GM19035 (cell line): ENCODE data around the gene KDELR3.

Experiments
- ATAC-seq: cut with Tn5 transposase; IDR thresholded peaks from one replicate; pipeline ENCODE4 v1.9.1; 2021; ENCODE audit not compliant: unreplicated experiment

Gene KDELR3

DNA sequence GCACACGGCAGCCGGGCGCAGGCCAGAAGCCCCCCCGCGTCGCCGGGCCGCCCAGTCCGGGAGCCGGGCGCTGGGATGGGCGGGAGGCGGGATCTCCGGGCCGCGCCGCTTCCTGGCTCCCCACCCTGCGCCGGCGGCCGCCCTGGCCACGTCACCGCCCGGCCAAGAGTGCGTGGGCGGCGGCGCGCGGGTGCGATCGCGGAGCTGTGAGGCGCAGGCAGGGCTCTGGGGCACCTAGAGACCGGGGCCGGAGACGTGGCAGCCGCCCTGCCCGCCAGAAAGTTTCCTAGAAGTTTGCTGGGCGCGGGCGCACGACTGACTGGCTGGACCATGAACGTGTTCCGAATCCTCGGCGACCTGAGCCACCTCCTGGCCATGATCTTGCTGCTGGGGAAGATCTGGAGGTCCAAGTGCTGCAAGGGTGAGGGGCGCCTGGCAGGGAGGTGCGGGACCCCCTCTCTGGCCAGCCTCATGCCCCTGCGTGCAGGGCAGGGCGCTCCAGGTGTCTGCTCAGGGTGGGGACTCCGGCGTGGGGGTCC is at the start of gene KDELR3:
Gene KDELR3 (plus strand): TSS at position 193 of the 539 bp plus-strand sequence. CDS start 138 bp downstream, at position 331.
- ATAC-seq: no peak

DNA sequence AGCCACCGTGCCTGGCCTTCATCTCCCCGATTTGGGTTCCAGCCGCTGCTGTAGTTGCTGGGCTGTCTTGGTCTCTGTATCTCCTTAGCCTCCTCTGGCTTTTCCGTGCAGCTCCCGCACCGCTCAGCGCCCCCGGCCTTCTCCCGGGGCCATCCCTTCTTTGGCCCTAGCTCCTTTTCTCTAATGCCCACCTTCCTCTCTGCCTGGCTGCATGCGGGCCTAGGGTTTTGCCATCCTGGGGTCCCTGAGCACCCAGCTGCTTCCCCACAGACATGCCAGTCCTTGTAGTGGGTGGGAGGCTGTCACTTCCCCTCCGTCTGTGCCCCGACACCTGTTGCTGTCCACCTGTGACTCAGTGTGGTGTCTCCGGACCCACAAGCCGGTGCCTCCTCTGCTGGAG is 49.3 kb upstream of the KDELR3 start:
- no peak for ATAC-seq

DNA sequence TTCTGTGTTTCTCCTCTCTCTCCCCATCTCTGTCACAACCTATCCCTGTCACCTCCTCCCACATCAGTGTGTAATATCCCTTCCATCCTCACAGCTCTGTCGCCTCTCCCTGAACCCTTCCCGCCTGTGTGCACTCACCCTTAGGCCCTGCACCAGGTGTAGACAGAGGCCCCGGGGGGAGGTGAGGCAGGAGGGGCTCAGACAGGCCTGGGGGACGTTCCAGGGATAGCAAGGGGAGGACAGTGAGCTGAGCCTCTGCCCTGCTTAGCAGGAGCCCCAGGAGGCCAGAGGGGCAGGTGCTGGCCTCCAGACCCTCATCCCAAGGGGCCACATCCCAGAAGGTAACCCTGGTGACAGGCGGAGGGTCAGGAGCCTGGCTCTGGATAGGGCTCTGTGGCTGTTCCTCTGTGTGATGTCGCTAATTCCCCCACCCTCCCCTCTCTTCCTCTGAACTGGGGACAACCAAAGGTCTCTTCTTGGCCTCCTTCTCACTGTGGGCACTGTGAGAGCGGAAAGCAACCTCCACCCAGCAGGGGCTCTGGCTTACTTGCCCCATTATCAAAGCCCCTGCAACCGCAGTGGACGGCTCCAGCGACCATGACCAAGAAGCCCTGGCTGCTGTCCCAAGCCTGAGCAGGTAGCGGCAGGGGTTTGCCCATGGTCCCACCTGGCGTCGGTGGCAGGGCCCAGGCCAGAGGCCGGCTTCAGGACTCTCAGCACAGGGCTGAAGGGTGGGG is 48.6 kb upstream of the KDELR3 start:
- no peak for ATAC-seq

DNA sequence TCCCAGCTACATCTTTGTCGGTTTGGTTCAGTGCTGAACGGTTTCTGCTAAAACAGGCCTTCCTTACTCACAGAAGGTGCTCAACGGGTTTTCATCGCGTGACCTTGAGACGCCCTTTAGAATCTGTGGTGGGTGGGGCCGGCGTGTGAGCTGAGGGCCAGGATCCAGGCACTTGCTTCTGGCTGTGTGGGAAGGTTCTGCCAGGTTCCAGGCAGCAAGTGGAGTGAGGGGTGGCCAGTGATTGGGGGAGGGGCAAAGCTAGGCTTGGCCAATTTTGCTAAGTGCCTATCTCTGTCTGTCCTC is 48.1 kb upstream of the KDELR3 start:
- ATAC-seq: no peak

DNA sequence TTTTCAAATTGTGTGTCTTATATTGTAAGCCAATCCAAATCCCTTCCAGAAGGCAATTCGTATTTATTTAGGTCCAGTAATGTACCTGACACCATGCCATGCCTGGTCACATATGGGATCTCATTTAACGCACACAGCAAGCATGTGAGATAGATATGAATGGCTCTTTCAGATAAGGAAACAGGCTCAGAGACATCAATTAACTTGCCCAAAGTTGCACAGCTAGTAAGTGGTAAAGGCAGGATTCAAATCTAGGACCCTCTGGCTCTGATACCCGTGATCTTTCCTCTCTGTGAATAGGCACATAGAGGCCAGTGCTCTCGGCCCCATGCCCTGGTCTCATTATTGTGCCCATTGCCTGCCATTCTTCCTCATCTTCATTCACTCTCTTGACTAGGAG is 47.2 kb upstream of the KDELR3 start:
- no peak for ATAC-seq

DNA sequence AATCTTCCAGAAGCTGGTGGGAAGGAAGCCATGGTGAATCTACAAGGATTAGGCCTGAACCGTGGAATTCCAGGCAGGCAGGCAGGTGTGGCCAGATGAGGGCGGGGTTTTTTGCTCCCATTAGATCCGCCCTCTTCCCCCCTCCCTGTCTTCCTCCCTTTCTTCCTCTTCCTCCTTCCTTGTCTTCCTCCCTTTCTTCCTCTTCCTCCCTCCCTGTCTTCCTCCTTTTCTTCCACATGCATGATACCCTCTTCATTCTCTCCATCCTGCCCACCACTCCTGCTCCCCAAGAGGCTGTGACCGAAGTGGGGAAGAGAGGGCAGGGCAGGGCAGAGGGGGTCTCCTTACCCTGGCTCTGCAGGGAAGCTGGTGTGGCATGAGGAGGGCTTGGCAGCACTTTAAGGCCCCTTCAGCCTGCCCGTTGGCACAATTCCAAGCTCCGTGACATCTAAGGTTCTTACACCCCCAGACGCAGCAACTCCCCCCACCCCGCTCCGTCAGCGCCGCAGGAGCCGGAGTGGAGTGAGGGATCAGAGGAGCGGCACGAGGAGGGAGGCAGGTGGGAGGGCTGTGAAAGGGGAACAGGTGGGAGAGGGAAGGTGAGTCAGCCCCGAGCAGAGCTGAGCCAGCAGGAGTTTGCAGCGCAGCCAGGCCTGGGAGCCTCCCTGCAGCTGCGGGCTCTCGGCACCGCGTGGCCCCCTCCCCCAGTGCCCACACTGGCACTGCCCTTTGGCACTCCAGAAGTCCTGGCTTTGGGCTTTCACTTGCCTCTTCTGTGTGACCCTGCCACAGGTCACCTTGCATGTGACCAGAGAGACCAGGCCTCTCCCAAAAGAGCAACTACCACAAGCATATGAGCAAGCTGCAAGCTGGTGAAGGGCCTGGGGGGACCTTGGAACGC is 45.0 kb upstream of the KDELR3 start:
- no peak for ATAC-seq

DNA sequence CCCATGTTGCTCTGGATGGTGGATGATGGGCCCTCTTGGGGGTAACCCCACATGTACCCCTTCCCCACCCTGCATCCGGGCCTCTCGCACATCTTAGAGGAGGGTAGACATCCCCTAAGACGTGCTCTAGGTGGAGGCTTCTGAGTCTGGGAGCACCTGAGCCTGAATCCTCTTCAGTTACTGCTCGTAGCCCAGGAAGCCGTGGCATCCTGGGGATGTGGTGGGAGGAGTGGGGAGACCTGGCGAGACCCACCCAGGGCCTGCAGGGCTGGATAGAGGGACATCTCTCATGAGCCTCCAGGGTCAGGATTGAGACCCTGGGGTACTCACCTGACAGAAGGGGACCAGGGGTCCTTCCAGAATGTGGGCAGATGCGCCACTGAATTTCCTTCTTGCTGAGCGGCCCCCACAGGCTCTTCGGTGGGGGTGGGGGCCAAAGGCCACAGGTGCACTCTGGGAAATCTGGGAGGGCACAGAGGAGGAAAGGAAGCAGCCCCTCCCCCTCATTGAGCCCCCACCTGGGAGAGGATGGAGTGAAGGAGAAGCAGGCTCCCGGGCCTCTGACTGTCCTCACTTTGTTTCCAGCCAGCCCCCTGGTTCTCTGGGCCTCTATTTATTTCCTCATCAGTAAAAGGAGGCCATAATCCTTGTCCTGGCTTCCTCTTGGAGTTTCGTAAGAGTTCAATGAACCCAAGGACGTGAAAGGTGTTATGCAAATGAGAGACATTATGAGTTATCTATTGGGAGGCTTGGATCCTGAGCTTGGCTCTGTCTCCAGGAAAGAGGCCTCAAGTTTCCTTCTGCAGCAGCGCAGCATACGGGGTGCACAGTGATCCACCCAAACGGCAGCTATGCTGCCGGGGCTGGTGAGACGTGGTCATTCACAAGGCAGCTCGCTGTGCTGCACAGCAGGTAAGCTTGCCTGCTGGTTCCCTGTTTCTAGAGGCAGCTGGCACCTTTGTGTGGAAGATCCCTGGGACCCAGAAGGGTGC is 44.1 kb upstream of the KDELR3 start:
- ATAC-seq: no peak

DNA sequence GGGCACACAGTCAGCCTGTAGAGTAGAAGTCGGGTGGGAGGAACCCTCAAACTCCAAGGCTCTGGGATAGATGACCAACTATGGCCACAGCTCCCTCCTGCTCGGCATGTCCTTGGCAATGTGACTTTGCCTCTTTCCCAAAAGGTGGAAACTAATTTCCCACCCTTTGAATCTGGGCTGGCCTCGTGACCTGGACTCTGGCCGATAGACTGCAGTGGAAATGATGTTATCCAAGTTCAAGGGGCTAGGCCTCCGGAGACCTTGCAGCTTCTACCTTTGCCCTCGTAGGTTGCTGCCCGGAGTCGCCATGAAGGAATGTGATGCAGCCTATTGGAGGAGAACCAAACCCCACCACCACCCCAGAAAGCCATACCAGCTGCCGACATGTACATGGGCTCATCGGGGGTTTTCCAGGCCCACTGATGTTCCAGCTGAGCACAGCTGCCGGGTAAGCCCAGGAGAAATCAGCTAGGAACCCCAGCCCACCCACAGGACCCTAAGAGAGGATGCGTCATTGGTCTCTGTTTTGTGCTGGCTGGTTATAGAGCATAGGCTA is 43.3 kb upstream of the KDELR3 start:
- no peak for ATAC-seq

DNA sequence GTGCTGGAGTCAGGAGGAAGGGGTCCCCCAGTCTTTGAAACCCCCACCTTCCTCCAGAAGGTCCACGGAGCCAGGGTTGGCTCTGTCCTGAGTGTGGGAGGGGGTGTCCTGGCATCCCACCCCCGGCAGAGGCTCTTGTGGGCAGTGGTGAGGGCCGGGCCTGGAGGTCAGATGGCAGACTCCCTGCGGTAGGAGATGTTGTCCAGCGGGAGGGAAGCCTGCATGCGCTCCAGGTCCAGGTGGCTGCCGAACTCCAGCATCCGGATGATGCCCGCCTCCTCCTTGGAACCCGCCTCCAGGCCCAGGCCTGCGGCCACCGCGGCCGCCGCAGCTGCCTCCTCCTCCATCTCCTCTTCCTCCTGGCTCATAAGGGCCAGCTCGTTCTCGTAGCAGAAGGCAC is 41.3 kb upstream of the KDELR3 start:
- no peak for ATAC-seq

DNA sequence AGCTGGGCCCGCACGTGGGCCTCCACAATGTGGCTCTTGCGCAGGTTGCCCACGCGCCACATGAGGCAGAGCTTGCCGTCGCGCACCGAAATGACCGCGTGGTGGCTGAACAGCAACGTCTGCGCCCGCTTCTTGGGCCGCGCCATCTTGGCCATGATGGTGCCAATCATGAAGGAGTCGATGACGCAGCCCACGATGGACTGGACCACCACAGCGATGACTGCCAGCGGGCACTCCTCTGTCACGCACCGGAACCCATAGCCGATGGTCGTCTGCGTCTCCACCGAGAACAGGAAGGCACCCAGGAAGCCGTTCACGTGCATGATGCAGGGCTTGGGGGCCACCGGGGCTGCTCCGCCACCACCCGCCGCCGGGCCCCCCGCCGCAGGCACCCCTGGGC is 40.4 kb upstream of the KDELR3 start:
- no peak for ATAC-seq

DNA sequence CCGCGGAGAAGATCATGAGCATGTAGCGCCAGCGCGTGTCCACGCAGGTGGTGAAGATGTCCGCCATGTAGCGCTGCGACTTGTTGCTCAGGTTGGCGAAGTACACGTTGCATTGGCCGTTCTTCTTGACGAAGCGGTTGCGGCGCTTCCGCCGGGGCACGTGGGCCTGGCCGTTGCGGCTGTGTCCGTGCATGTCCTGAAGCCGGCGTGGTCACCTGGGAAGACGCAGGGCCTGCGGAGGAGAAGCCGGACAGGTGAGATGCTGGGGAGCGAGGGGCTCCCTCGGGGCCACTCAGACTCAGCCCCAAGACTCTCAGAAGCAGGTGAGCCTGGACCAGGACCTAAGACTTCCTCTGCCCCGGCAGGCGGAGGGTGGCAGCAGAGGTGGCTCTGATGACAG is 40.0 kb upstream of the KDELR3 start:
- no peak for ATAC-seq

DNA sequence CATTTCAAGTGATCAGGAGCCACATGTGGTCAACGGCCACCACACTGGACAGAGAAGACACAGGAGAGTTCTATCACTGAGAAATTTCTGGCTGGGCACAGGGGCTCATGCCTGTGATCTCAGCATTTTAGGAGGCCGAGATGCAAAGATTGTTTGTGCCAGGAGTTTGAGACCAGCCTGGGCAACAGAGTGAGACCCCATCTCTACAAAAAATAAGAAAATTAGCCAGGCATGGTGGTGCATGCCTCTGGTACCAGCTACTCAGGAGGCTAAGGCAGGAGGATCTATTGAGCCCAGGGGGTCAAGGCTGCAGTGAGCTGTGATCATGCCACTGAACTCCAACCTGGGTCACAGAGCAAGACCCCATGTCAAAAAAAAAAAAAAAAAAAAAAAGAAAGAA is 39.2 kb upstream of the KDELR3 start:
- ATAC-seq: no peak

DNA sequence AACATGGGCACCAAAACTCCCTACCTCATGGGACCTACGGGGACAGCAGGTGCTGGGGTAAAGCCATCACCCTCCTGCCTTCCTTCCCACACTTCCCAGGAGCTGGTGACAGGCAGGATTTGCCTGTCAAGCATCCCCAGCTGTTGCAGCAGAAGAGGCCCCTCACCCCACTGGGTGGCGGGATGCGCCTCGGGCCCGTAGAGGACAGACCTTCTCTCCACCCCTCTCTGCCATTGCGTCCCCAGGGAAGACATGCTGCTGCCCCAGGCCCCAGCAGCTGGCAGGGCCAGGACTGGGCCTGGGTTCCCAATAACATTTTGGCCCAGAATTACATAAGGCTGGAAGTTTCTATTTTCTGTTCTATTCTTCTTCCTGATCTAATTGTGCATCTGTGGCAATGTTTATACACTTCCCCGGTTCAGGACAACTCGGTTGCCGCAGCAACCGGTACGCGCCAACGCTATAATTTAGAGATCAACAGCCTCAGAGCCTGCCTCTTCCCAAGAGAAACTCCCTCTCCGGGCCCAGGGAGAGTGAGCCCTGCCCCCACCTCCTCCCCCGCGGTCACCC is 38.3 kb upstream of the KDELR3 start:
- no peak for ATAC-seq

DNA sequence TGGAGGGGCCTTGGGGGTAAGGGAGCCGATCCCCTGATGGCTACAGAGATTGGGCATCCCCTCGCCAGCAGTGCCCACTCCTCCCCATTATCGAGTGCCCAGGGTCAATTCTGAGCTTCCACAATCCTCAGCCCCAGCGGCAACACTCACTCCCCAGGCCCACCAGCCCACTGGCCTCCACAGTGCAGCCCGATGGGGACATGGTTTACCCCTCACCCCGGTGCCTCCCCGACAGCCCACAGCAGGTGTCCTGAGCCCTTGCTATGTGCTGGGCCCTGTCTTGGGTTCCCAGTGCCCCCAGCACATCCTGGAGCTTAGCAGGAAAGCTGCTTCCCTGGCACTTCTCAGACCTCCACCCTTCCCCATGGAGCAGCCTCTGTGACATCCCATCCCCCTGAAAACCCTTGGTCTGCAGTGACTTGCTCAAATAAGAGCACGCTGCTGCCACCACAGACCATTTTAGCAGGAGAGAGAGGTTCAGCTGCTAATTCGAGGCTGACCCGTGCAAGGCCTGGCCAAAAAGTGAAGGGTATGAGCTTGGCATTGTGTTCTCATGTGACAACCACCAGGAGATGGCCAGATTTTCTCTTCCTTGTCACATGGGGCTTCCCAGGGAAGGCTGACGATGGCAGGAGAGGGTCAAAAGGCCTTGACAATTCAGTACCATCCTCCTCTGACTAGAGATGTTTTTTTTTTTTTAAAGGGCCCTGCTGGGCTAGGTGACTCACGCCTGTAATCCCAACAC is 36.5 kb upstream of the KDELR3 start:
- ATAC-seq: no peak

DNA sequence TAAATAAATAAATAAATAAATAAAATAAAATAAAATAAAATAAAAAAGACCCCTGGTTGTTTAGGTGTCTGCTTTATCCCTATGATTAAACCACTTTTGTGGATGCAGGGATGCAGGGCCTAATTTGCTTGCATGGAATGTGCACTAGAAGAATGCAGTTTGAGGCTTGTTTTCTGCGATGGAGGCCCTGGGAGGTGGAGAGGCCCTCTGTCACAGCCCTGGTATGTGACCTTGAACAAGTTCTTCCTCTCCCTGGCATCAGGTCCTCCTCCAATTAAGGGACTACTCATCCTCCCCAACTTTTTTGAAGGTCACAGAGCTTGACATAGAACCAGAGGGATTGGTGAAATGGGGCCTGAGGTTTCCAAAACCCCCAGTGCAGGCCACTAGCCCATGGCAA is 35.6 kb upstream of the KDELR3 start:
- ATAC-seq: no peak

DNA sequence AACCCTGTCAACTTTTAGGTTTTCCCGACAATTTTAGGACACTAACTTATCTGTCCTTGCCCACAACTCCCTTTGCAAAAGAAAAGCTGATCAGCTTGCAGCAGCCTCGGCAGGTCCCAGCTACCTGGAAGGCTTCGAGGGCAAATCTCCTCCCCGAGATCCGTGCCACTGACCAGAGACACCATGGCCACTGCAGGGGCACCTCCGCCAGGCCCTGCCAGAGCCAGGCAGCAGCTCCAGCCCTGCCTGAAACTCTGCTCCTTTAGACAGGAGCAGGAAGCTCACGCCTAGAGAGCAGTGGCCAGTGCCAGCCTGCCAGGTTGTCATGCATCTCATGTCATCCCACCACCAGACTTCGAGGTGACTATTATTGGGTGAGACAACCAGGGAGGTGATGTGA is 34.0 kb upstream of the KDELR3 start:
- ATAC-seq: no peak

DNA sequence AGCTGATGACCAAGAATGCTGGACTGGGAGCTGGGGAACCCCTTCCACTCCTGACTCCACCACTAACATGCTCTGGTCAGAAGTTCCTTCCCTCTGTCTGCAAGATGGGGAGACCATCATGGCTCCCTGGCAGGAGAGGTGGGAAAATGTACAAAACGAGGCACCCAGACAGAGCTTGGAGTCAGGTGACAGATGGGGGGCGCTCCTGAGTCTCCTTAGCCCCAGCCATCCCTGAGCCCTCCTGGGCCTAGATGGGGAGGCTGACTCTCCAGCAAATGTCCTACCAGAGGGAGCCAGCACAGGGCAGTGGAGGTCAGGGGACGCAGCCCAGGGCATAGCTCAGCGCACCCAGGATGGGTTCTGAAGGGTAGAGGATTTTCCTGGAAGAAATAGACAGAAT is 32.9 kb upstream of the KDELR3 start:
- no peak for ATAC-seq

DNA sequence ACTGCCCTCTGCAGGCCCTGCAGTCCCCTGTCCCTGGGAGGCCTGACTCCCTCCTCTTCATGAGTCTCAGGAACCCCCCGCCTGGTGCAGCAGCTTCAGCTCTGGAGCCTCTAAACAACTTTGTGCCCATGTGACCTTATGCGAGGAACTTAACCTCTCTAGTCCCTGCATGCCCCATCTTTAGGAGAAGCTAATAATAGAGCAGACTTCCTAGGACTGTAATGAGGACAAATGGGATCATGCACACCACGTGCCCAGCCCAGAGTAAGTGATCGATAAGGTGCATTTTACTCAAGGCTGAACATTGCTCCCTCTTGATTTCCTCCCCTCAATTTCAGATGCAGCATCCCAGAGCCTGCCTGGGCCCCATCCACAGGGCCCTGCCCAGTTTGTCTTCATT is 31.9 kb upstream of the KDELR3 start:
- no peak for ATAC-seq

DNA sequence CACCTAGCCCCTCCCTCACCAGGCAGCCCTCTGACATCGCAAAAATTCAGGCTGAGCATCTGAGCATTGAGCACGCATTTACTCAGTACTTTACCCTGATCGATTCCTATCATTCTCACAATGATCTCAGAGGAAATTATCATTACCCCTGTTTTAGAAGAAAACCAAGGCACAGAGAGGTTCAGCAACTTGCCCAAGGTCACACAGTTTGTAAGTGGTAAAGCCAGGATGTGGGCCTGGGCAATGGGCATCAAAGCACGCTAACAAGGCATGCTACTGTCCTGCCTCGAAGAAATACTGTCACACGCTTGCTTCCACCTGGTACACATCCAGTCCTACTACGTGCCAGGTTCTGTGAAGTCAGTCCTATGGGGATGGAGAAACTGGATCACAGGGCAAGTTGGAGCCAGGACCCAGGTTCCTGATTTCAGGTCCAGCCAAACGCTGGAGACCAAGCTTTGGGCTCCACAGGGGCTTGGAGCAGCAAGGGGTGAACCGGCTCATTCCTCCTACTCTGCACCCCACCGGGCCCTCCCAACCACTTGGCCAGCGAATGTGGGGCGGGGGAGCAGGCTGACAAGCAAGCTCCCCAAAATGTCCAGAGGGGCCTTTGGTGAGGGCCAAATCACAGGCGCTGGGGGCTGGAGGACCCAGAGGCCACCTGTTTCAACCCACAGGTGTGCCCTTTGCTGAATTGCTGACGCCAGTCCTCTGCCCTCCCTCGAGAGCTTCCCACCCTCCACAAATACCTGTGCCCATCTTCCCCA is 31.1 kb upstream of the KDELR3 start:
- ATAC-seq: no peak
